ENCODE results near the gene ADAMTSL4.

DNA sequence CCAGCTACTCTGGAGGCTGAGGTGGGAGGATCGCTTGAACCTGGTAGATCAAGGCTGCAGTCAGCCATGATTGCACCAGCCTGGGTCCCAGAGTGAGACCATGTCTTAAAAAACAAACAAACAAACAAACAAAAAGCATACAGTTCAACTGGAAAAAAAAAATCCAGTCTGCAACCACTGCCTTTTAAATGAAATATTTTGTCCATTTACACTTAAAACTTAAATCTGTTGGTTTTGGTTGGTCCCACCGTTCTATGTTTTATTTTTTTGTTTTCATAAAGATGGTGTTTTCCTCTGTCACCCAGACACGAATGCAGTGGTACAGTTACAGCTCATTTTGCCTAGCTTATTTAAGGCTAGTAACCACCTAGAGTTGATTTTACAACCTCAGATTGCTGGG, 23.9 kb upstream of the ADAMTSL4 start:
- TF ChIP-seq, protein P1, sequence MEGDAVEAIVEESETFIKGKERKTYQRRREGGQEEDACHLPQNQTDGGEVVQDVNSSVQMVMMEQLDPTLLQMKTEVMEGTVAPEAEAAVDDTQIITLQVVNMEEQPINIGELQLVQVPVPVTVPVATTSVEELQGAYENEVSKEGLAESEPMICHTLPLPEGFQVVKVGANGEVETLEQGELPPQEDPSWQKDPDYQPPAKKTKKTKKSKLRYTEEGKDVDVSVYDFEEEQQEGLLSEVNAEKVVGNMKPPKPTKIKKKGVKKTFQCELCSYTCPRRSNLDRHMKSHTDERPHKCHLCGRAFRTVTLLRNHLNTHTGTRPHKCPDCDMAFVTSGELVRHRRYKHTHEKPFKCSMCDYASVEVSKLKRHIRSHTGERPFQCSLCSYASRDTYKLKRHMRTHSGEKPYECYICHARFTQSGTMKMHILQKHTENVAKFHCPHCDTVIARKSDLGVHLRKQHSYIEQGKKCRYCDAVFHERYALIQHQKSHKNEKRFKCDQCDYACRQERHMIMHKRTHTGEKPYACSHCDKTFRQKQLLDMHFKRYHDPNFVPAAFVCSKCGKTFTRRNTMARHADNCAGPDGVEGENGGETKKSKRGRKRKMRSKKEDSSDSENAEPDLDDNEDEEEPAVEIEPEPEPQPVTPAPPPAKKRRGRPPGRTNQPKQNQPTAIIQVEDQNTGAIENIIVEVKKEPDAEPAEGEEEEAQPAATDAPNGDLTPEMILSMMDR (IDR thresholded peaks at IDR 0.05) = no peak
- TF ChIP-seq EZH2 (IDR thresholded peaks at IDR 0.05) = no peak
- no peak for TF ChIP-seq EZH2phosphoT487 (IDR thresholded peaks at IDR 0.05)

All from neural progenitor cell (in vitro differentiated cells).